ENCODE data around the gene REEP5. TPM values are rescaled to one million over a fixed set of nuclear protein-coding genes. Genes with fewer than 3 reads are reported as not detected.

REEP5 gene
- polyA plus RNA-seq, 1 of the 3 experiments (the other 2 are of a cell fraction) = 124 TPM

DNA sequence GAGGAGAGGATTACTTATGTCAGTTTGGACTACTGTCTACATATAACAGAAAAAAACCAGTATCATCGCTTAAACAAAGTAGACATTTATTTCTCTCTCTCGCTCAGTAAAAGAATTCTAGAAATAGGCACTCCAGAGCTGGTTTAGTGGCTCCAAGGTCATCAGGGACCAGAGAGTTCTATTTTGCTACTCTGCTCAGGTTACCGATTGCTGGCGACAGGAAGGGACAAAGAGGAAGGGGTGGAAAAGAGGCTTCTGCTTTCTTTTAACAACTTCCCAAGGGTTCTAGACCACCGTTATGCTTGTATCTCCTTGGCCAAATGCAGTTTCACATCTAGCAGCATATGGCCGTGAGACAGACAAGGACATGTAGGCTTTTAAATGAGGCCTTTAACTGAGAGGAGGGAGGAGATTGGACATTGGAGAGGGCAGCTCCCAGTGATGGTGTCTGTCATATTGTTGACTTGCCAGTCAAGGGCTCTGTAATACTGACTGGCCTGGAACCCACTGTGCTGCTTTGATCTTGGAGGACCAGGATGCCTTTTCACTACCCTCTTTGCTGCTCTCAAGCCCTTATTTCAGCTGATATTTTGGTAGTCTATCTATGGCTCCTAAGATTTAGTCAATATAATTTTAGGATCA lies 39.0 kb upstream of the REEP5 start:
- peaks cover 36% of the 10 kb centered on the region for H3F3A ChIP-seq (replicated peaks; ENCODE audit: insufficient read depth)
- peak overlapping the region in 1 of 2 experiments; percentile 97; a peak in 2 of 4 replicates for H3K27ac ChIP-seq (ENCODE audit: low read depth in 2 of 2, low read length in 1 of 2)
- no peaks in the 10 kb centered on the region for H3K9me2 ChIP-seq
- H3K4me2 ChIP-seq = peak overlapping the region; percentile 67; the same call in 1 of the 2 replicates
- no peaks in the 10 kb centered on the region for H3K79me2 ChIP-seq (ENCODE audit: insufficient read depth)
- peaks cover 9 to 40% of the 10 kb centered on the region in 2 experiments for H3K4me1 ChIP-seq (ENCODE audit: control insufficient read depth in 1 of 2, insufficient read depth in 2 of 2, low read depth in 1 of 2, low read length in 1 of 2)
- ChIA-PET CTCF (interaction anchor here (1.0 kb wide), 1 partner anchor 15 kb away, joined by 4 read pairs; no protein-coding TSS in a partner anchor), POLR2A (no interaction called here)
- H3K36me3 ChIP-seq (replicated peaks in 1 of 2; ENCODE audit: control insufficient read depth in 1 of 2, insufficient read depth in 2 of 2, low read length in 1 of 2) = no peaks in the 10 kb centered on the region
- DNase-seq = no peak
- 92% methylated on average over 6 of the region's 6 CpGs for WGBS (ENCODE audit: low lambda C conversion rate)
- no peak for TF ChIP-seq SIN3A (IDR thresholded peaks at IDR 0.05; ENCODE audit: borderline replicate concordance, low read depth, low read length)
- TF ChIP-seq RCOR1 (IDR thresholded peaks at IDR 0.05; ENCODE audit: low read length) = no peak
- TF ChIP-seq TAF1 (IDR thresholded peaks at IDR 0.05; ENCODE audit: borderline replicate concordance, low read depth, low read length) = no peak
- TF ChIP-seq, protein P1, sequence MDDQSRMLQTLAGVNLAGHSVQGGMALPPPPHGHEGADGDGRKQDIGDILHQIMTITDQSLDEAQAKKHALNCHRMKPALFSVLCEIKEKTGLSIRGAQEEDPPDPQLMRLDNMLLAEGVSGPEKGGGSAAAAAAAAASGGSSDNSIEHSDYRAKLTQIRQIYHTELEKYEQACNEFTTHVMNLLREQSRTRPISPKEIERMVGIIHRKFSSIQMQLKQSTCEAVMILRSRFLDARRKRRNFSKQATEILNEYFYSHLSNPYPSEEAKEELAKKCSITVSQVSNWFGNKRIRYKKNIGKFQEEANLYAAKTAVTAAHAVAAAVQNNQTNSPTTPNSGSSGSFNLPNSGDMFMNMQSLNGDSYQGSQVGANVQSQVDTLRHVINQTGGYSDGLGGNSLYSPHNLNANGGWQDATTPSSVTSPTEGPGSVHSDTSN (IDR thresholded peaks at IDR 0.05) = no peak
- no peak for TF ChIP-seq FOSL2 (IDR thresholded peaks at IDR 0.05; ENCODE audit: borderline replicate concordance, low read depth)
- no peak for TF ChIP-seq MAX (IDR thresholded peaks at IDR 0.05; ENCODE audit: low read depth)
- no peak for TF ChIP-seq ELF1 (IDR thresholded peaks at IDR 0.05)
- no peaks in the 10 kb centered on the region for H3K9me3 ChIP-seq
- H4K20me1 ChIP-seq (ENCODE audit: insufficient read depth) = no peaks in the 10 kb centered on the region; the same call in 1 of the 2 replicates
- H3K9ac ChIP-seq = no peak overlapping the region
- no peak overlapping the region for H2AFZ ChIP-seq (ENCODE audit: low read depth)
- no peaks in the 10 kb centered on the region for H3K27me3 ChIP-seq (ENCODE audit: insufficient read depth)
- no peak overlapping the region for H3K4me3 ChIP-seq (ENCODE audit: low read depth in 2 of 2, low read length in 1 of 2)

DNA sequence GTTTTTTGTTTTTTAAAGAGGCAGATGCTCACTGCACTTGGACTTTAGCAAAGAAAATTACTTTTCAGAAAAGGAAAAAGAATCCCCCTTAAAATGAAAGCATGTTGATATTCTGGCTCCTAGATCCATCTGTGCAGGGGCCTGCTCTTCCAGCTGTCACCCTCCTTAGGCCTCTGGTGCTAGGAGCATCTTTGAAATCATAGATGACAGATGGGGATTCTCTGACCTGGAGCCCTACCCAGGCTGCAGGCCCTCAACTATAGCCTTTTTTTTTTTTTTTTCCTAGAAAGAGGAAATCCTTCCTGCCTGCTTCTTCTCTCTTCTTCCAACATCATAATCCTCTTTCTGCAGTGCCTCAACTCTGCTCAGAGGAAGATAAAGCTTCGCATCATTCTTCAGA lies 38.3 kb upstream of the REEP5 start:
- TF ChIP-seq ZBTB33 (IDR thresholded peaks at IDR 0.05; ENCODE audit: borderline replicate concordance, low read depth) (no peak), SIN3A (IDR thresholded peaks at IDR 0.05; ENCODE audit: borderline replicate concordance, low read depth, low read length) (no peak), JUND (IDR thresholded peaks at IDR 0.05) (no peak), MAX (IDR thresholded peaks at IDR 0.05; ENCODE audit: low read depth) (no peak), YY1 (IDR thresholded peaks at IDR 0.05; ENCODE audit: low read depth) (no peak), RXRA (IDR thresholded peaks at IDR 0.05; ENCODE audit: borderline replicate concordance, low read depth) (no peak), RCOR1 (IDR thresholded peaks at IDR 0.05; ENCODE audit: low read length) (no peak)
- Histone ChIP-seq H3F3A (replicated peaks; ENCODE audit: insufficient read depth) (peaks cover 36% of the 10 kb centered on the region), H3K27ac (ENCODE audit: low read depth in 2 of 2, low read length in 1 of 2) (peak overlapping the region in 1 of 2 experiments; percentile 97; a peak in 2 of 4 replicates), H3K4me3 (ENCODE audit: low read depth in 2 of 2, low read length in 1 of 2) (no peak overlapping the region), H3K9me3 (no peaks in the 10 kb centered on the region), H4K20me1 (ENCODE audit: insufficient read depth) (no peaks in the 10 kb centered on the region; the same call in 1 of the 2 replicates), H3K4me2 (peak overlapping the region; percentile 67), H3K27me3 (ENCODE audit: insufficient read depth) (no peaks in the 10 kb centered on the region), H3K9ac (no peak overlapping the region), H3K4me1 (ENCODE audit: control insufficient read depth in 1 of 2, insufficient read depth in 2 of 2, low read depth in 1 of 2, low read length in 1 of 2) (peaks cover 9 to 40% of the 10 kb centered on the region in 2 experiments), H3K79me2 (ENCODE audit: insufficient read depth) (no peaks in the 10 kb centered on the region), H3K9me2 (no peaks in the 10 kb centered on the region), H3K36me3 (replicated peaks in 1 of 2; ENCODE audit: control insufficient read depth in 1 of 2, insufficient read depth in 2 of 2, low read length in 1 of 2) (no peaks in the 10 kb centered on the region), H2AFZ (ENCODE audit: low read depth) (no peak overlapping the region)
- POLR2A ChIA-PET = no interaction called here
- peak; percentile 19 for DNase-seq
- CTCF ChIA-PET = no interaction called here
- 91% methylated on average over 1 of the region's 1 CpG for WGBS (ENCODE audit: low lambda C conversion rate)

All from SK-N-SH (cell line).